Endometrial microvascular endothelial cells (primary cell): ENCODE results near the gene PRLH. TPM values are rescaled to one million over a fixed set of nuclear protein-coding genes. Genes with fewer than 3 reads are reported as not detected.

Experiments used
- in situ Hi-C: cut with HindIII; loops from 2 replicates; pipeline ENCODE4 v1.10.0; 2017; ENCODE audit warnings: low sequenced_read_pairs, low pct_unique_long_range_greater_than_20kb; ENCODE audit errors: inconsistent ontology term
- total RNA-seq: library from RNA; depleted of rRNA; stranded (reverse); fragments of >200 nt; gene quantifications from one replicate; pipeline ENCODE4 v1.2.3, GENCODE V29; 2015; ENCODE audit errors: inconsistent ontology term

PRLH gene
- total RNA-seq, 1 donor from 2014 or later: not detected

GRCh38 chr2:237575869-237576862 is 9.8 kb downstream of the PRLH start:
- in situ Hi-C loops: no loop called here

DNA sequence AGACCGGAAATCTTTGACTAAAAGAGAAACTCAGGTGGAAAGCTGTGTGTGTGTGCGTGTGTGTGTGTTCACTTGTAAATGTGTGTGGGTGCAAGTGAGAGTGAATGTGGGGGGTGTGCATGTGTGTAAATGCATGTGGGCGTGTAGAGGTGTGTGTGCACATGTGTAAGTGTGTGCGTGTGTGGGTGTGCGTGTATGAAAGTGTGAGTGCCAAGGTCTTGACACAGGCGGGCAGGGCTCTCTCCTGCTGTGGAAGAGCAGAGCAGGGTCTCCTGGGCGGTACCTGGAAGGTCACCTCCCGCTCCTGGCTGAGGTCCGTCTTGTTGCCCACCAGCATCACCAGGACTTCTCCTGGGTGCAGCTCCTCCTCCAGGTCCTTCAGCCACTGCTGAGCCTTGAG is 10.6 kb downstream of the PRLH start:
- in situ Hi-C loops: no loop called here

DNA sequence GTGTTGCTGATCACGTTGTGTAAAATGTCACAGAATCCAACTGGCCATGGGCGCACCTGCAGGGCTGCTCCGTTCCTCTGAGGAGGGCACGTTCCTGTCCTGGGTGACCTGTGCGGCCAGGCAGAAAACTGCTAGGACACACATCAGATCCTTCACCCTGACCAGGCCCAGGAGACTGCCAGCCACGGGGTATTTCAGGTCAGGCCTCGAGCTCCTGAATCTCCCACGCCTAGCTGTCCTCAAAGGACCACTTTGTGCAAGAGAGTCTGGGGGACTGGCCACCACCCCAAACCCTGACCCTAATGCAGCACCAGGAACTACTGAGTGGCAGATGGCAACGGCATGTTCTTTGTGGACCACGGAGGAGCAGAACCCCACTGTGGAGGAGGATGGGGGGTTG is 11.1 kb downstream of the PRLH start:
- in situ Hi-C loops: no loop called here

GRCh38 chr2:237577956-237578870 is 11.8 kb downstream of the PRLH start:
- in situ Hi-C loops: no loop called here

GRCh38 chr2:237581326-237581725 is 15.0 kb downstream of the PRLH start:
- in situ Hi-C loops: no loop called here

DNA sequence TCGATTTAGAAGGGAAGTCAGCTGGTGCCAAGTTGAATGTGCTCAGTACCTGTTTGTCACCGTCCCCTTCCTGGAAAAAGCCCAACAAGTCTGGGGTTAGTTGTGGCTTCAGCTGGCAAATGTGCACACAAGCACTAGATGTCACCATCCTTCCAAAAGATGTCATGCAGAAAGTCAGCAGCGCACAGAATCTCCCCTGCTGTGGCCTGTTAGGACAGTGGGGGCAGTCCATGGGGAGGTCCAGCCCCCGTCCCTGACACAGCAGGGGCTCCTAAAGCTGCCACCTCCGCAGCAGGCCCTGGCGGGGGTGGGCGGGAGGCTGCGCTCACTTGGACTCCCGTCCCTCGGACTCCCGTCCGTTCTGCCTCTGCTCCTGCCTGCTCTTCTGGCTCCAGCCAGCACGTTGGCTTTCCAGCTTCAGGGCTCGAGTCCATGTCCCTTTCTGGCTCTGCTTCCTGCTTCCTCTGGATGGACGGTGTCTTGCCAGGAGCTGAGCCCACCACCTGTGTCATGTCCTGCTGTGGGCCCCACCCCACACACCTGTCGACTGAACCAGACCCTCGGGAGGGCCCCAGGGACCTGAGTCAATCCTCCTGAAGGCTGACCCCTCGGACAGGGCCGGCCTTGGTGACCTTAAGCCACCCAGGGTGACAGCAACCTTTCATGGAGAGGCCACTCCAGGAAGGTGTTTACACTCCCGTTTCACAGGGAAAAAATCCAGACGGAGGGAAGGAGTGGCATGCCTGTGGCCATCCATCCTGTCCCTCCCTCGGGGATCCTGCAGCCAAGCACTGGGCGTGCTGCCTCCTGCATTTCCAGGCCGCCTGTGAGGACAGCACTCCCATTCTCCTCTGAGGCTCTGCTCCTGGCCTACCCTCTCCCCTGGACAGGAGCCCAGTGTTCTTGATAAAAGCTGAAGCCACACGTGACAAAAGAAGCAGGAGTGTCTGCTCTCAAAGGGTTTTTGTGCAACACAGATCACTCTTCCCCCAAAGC is 15.7 kb downstream of the PRLH start:
- in situ Hi-C loops: no loop called here

DNA sequence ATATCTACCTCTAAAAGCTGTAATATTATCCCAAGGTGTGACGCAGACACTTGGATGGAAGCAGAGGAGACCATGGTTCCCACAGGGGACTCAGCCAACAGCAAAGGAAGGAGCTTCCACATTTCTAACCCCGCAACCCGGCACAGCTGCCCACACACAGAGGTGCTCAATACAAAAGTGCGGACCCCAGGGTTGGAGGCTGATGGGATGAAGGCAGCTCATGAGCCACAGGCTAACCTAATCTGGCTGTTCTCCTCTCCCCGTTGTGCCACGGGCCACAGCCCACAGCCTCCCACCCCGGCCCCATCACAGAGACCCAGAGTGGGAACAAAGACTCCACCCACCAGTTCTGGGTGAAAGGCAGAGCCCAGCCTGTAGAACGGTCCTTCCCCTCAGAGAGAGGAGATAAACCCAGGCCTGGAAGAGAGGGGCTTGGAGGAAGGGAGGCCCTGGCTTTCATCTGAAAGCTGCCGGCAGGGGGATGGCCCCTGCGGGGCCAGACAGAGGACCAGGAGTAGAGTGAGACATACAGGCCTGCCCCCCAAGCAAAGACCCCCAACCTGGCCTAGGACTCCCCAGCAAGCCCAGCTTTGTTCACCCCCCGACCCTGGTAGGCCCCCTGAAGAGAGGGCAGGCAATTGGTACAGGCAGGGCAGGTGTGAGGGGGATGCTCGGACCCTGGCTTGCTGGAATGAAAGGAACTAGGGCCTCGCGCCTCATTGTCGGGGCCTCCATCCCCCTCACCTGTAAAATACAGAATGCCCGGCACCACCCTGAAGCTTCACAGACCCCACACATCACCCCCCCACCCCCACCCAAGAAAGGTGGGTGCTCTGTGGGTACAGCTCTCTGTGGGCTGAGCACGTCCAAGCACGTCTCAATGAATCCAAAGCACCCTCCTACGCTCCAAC is 17.3 kb downstream of the PRLH start:
- in situ Hi-C loops: no loop called here

DNA sequence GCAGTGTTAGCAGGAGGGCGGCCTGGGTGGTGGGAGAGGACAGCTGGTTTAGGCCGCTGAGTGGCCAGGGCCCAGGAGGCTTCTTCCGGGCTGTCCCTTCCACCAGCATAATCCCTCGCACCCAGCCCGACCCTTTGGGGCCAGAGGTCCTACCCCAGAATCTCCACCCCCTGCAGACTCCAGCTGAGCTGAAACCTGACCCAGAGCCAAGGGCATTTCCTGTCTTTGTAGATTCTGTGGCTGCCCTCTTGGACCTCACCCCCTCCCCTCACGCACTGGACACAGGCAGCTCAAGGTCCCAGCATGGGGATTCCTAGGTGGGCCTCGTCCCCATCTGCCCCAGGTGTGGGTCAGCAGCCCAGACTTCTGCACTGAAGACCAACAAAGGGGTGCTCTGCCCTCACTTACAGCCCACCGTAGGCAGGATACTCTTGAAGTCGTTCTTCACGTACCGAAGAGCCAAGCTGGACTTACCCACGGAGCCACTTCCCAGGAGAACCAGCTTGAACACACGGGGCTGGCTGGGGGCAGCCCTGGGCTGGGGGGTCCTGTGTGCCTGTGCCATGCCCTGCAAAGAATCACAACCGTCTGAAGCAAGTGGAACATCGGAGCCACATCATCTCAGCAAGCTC is 19.3 kb downstream of the PRLH start:
- in situ Hi-C loops: no loop called here

DNA sequence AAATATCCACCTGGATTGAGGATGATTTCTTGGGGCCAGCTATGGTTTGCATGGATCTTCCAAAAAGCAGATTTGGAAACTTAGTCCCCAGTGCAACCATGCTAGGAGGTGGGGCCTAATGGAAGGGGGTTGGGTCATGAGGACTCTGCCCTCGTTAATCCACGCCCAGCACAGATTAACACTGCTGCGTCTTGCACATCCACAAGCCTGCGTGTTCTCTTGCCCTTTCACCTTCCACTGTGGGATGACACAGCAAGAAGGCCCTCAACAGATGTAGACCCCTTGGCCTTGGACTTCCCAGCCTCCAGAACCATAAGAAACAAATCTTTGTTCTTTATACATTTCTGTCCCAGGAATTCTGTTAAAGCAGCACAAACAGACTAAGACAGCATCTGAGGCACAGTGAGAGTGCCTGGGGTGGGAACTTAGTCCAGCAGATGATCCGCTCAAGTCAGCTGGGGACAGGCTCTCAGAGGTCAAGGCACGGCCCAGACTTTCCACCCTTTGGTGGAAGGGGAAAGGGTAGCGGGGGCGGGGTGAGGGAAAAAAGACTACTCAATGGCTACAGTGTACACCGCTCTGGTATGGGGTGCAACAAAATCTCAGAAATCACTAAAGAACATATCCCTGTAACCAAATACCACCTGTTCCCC is 21.8 kb downstream of the PRLH start:
- in situ Hi-C loops: no loop called here

- in situ Hi-C loops: no loop called here
Measured at GRCh38 chr2:237590272-237591140, 24.1 kb downstream of the PRLH start, which contains the start of gene RAB17. TSS of gene RAB17 (minus strand) at chr2:237590734. CDS start at chr2:237586154, 4,580 bp downstream.

- in situ Hi-C loops: no loop called here
Measured at GRCh38 chr2:237591141-237591881, 24.9 kb downstream of the PRLH start.

DNA sequence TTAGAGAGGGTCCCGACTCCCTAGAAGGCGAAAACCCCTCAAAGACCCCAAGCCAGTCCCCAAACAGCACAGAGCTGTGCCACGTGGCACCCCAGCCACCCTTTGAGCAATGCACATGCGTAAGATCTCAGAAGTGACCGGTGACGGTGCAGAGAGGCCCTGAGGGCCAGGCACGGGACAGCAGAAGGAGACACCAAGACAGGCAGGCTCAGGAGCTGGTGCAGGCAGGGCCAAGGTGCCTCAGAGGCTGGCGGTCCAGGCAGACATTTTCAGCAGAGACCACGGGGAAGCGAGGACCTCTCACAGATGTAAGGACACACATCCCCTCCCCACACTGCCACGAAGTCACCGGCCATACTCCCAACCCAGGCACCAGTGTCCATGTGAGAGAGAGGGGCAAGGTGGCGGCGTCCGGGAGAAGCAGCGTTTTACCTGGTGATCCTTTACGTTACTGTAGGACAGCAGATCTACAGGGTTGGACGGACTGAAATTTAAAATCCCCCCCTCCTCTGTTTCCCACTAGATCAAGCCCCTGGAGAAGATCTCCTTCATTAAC is 26.1 kb downstream of the PRLH start:
- in situ Hi-C loops: no loop called here

DNA sequence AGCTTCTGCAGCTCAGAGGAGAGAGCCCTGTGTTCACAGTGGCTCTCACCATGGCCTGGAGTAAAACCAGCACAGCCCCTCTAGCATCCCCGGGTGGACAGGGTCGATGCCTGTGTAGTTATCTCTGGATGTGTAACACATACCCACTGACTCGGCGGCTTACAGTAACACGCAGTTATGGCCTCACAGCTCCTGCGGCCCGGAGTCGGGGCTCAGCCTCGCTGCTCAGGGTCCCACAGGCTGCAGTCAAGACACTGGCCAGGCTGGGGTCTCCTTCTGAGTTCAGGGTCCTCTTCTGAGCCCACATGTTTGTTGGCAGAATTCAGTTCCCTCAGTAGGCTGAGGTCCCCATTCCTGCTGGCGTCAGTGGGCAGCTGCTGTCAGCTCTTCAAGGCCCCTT is 26.7 kb downstream of the PRLH start:
- in situ Hi-C loops: no loop called here

- in situ Hi-C loops: no loop called here
Measured at GRCh38 chr2:237593596-237594320, 27.4 kb downstream of the PRLH start.
